Choroid plexus epithelial cell (primary cell): ENCODE data around the gene TRIP4.
A peak's percentile ranks its signal among the peaks of the same experiment; 100 is the strongest.

Experiments
- DNase-seq: peaks from one replicate; pipeline ENCODE4 v3.0.0-alpha.2; 2010; ENCODE audit warnings: low read depth
- H3K4me3 ChIP-seq: 2 replicates; pipeline ENCODE4 v1.5.1; 2011; ENCODE audit warnings: low read depth, mild to moderate bottlenecking, control low read depth, low read length, moderate library complexity
- TF ChIP-seq, protein P1 (sequence below): conservative IDR thresholded peaks from 2 replicates; pipeline ENCODE4 v1.5.1; 2011; ENCODE audit warnings: low read depth, mild to moderate bottlenecking, control low read depth, inconsistent platforms, low read length, moderate library complexity

The TRIP4 gene

GRCh38 chr15:64502151-64502550, 114.5 kb downstream of the TRIP4 start:
- TF ChIP-seq, protein P1, sequence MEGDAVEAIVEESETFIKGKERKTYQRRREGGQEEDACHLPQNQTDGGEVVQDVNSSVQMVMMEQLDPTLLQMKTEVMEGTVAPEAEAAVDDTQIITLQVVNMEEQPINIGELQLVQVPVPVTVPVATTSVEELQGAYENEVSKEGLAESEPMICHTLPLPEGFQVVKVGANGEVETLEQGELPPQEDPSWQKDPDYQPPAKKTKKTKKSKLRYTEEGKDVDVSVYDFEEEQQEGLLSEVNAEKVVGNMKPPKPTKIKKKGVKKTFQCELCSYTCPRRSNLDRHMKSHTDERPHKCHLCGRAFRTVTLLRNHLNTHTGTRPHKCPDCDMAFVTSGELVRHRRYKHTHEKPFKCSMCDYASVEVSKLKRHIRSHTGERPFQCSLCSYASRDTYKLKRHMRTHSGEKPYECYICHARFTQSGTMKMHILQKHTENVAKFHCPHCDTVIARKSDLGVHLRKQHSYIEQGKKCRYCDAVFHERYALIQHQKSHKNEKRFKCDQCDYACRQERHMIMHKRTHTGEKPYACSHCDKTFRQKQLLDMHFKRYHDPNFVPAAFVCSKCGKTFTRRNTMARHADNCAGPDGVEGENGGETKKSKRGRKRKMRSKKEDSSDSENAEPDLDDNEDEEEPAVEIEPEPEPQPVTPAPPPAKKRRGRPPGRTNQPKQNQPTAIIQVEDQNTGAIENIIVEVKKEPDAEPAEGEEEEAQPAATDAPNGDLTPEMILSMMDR = no peak
- no peak overlapping the region for H3K4me3 ChIP-seq
- DNase-seq = peak; percentile 46

DNA sequence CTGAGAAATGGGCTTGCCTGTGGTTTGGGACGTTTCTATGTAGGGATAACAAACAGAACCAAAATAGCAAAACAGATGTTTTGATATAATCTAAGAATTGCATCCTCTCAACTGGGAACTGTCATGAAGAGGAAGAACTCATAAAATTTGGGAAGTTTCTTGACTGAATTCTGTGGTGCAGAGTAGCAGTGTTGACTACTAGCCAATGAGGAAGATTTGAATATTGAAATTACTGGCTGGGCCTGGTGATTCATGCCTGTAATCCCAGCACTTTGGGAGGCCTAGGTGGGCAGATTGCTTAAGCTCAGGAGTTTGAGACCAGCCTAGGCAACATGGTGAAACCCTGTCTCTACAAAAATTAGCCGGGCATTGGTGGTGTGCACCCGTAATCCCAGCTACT, 114.9 kb downstream of the TRIP4 start:
- no peak for DNase-seq
- no peak overlapping the region for H3K4me3 ChIP-seq
- TF ChIP-seq, protein P1 = no peak

GRCh38 chr15:64503197-64503596, 115.6 kb downstream of the TRIP4 start:
- DNase-seq = peak; percentile 74
- TF ChIP-seq, protein P1 = no peak
- no peak overlapping the region for H3K4me3 ChIP-seq

DNA sequence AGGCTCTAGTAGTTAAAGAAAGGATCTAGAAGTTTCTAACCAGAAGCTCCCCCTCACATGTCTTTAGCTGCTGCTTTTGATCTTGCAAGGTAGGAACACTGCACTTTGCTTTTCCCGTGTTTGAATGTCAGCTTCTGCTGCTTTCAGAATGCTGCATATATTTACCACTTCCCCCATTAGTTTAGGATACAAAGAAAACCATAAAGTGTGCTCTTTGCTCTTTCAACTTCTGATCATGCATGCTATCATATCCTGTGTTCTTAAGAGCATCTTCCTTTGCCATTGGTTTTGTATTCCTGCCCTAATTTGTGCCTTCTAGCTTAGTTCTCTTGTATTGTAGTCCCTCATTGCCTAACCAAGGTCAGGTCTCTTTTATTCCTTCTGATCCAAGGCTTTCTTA, 116.0 kb downstream of the TRIP4 start:
- DNase-seq = no peak
- no peak overlapping the region for H3K4me3 ChIP-seq

More for the DNA sequence above, 116.0 kb downstream of the TRIP4 start:
- TF ChIP-seq, protein P1 = no peak
